ENCODE data around the gene ADCY10. TPM values are rescaled to one million over a fixed set of nuclear protein-coding genes. Genes with fewer than 3 reads are reported as not detected.

The ADCY10 gene
- total RNA-seq, 1 experiment from 2014 or later = 0.46 TPM

DNA sequence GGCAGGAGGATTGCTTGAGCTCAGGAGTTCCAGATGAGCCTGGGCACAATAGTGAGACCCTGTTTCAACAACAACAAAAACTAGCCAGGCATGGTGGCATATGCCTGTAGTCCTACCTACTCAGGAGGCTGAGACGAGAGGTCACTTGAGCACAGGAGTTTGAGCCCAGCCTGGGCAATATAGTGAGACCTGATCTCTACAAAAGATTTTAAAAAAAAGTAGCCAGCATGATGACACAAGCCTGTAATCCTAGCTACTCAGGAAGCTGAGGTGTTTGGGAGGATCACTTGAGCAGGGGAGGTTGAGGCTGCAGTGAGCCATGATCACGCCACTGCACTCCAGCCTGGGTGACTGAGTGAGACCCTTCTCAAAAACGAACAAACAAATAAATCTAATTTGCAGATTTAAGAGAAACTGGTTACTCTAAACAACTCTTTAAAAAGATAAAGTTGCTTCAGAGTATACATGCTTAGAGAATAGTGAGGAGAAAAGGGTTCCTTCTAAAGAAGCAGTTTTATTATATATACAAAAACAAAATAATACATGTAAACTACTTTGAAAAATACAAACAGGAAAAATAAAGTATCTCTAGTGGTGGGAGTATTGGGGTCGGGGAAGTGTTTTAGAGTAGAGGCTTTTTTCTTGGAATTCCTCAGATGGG lies 88.4 kb downstream of the ADCY10 start:
- CTCF ChIA-PET = interaction anchor here (0.6 kb wide), 1 partner anchor 337 kb away, joined by 3 read pairs; no protein-coding TSS in a partner anchor
- DNase-seq = no peak
- H3K4me3 ChIP-seq = no peak overlapping the region
- no peaks in the 10 kb centered on the region; the same call in 1 of the 2 replicates for H3K9me2 ChIP-seq (ENCODE audit: insufficient read depth)
- POLR2A ChIA-PET (ENCODE audit: unreplicated experiment) = interaction anchor here (0.7 kb wide), 1 partner anchor 225 kb away, joined by 6 read pairs; no protein-coding TSS in a partner anchor
- H3K27me3 ChIP-seq (ENCODE audit: insufficient read depth, low read depth) = no peaks in the 10 kb centered on the region
- no peak overlapping the region for H3K27ac ChIP-seq
- no peak overlapping the region for H3K4me2 ChIP-seq
- TF ChIP-seq, protein P1, sequence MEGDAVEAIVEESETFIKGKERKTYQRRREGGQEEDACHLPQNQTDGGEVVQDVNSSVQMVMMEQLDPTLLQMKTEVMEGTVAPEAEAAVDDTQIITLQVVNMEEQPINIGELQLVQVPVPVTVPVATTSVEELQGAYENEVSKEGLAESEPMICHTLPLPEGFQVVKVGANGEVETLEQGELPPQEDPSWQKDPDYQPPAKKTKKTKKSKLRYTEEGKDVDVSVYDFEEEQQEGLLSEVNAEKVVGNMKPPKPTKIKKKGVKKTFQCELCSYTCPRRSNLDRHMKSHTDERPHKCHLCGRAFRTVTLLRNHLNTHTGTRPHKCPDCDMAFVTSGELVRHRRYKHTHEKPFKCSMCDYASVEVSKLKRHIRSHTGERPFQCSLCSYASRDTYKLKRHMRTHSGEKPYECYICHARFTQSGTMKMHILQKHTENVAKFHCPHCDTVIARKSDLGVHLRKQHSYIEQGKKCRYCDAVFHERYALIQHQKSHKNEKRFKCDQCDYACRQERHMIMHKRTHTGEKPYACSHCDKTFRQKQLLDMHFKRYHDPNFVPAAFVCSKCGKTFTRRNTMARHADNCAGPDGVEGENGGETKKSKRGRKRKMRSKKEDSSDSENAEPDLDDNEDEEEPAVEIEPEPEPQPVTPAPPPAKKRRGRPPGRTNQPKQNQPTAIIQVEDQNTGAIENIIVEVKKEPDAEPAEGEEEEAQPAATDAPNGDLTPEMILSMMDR (conservative IDR thresholded peaks at IDR 0.05) = no peak
- no peak for TF ChIP-seq EZH2 (IDR thresholded peaks at IDR 0.05; ENCODE audit: low read depth)
- no peak overlapping the region for H2AFZ ChIP-seq
- H4K20me1 ChIP-seq (ENCODE audit: insufficient read depth) = no peaks in the 10 kb centered on the region
- H3K4me1 ChIP-seq (replicated peaks; ENCODE audit: insufficient read depth) = peaks cover 29% of the 10 kb centered on the region
- 0 out of 2 replicates have a peak, but pooled peaks cover 2% of the 10 kb centered on the region for H3F3A ChIP-seq (ENCODE audit: insufficient read depth, low read depth)
- H3K36me3 ChIP-seq (ENCODE audit: low read depth) = no peaks in the 10 kb centered on the region
- H3K9me3 ChIP-seq (ENCODE audit: insufficient read depth, low read depth) = no peaks in the 10 kb centered on the region
- intact Hi-C loops (cut with micrococcal nuclease; ENCODE audit: unreplicated experiment) = no loop called here
- BruUV-seq (replicated peaks) = no TSS peak
- no peaks in the 10 kb centered on the region for H3K79me2 ChIP-seq (ENCODE audit: low read depth)

DNA sequence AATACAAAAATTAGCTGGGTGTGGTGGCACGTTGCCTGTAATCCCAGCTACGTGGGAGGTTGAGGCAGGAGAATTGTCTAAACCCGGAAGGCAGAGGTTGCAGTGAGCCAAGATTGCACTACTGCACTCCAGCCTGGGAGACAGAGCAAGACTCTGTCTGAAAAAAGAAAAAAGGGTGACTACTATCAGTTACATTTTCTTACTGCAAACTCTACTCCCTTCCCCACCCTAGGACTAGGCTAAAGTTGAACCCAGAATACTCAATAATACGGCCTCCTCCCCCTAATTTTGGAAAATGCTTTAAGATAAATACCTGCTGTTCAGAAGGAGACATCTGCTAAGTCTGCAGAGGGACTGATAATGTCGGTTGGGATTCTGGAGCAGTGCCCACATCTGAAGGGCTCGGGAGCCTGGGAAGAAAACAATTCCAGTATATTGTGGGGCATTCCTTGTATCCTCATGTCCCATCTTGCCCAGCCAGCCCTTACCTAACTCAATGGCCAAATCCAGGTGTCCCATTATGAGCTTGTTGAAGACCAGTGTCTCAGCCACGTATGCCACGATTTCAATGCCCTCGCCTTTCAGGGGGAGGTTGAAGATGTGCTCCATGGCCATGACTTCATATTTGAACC lies 89.7 kb downstream of the ADCY10 start:
- no peaks in the 10 kb centered on the region for H3K9me3 ChIP-seq (ENCODE audit: insufficient read depth, low read depth)
- H2AFZ ChIP-seq = no peak overlapping the region
- no peaks in the 10 kb centered on the region for H3K36me3 ChIP-seq (ENCODE audit: low read depth)
- H3K79me2 ChIP-seq (ENCODE audit: low read depth) = no peaks in the 10 kb centered on the region
- peaks cover 26% of the 10 kb centered on the region for H3K4me1 ChIP-seq (replicated peaks; ENCODE audit: insufficient read depth)
- no peak overlapping the region for H3K4me2 ChIP-seq
- H3K27ac ChIP-seq = no peak overlapping the region
- no peaks in the 10 kb centered on the region for H4K20me1 ChIP-seq (ENCODE audit: insufficient read depth)
- no peak overlapping the region for H3K4me3 ChIP-seq
- no peak for DNase-seq
- intact Hi-C loops (cut with micrococcal nuclease; ENCODE audit: unreplicated experiment) = no loop called here
- TF ChIP-seq, protein P1 (conservative IDR thresholded peaks at IDR 0.05) = no peak
- TF ChIP-seq EZH2 (IDR thresholded peaks at IDR 0.05; ENCODE audit: low read depth) = no peak
- CTCF ChIA-PET = no interaction called here
- no TSS peak for BruUV-seq (replicated peaks)
- POLR2A ChIA-PET (ENCODE audit: unreplicated experiment) = no interaction called here
- H3K9me2 ChIP-seq (ENCODE audit: insufficient read depth) = no peaks in the 10 kb centered on the region; the same call in 1 of the 2 replicates
- H3F3A ChIP-seq (ENCODE audit: insufficient read depth, low read depth) = peaks cover 11% of the 10 kb centered on the region; the same call in 1 of the 2 replicates
- H3K27me3 ChIP-seq (ENCODE audit: insufficient read depth, low read depth) = no peaks in the 10 kb centered on the region

DNA sequence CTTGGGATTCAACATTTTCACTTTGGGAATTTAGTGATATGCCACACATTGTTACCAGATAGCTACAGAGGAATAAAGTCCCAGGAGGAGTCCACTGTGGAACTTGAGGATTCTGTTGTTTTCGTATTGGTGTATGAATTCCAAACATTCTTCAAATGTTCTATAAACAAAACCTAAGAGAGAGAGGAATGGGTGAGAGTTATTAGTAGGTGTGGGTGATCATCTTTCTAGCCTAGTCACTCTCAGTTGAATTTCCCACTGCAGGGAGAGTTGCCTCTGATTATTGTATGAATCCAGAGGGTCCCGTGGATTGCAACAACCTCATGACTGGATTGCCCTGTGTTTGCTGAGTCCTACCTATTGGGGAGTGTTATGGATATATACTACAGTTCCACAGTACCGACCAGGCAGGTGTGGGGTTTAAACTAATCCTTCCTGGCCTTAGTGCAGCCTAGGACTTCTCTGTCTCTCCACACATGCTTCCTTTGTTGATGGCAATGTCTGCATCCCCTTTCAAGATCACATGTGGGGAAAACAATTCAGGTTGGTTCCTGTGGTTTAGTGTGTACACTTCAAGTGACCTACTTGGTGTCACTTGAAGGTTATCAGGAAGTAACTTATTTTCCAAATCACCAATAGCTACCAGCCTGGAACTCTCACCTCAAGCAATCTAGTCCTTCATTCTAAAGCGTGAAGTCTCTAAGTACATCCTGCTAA lies 91.8 kb downstream of the ADCY10 start:
- H3K79me2 ChIP-seq (ENCODE audit: low read depth) = no peaks in the 10 kb centered on the region
- H3K4me1 ChIP-seq (replicated peaks; ENCODE audit: insufficient read depth) = peaks cover 27% of the 10 kb centered on the region
- H3K27ac ChIP-seq = peak overlapping the region; percentile 52
- DNase-seq = peak in 1 of 2 experiments; percentile 48
- H4K20me1 ChIP-seq (ENCODE audit: insufficient read depth) = no peaks in the 10 kb centered on the region
- H3K4me2 ChIP-seq = peak overlapping the region; percentile 34
- H3K36me3 ChIP-seq (ENCODE audit: low read depth) = no peaks in the 10 kb centered on the region
- peaks cover 11% of the 10 kb centered on the region; the same call in 1 of the 2 replicates for H3F3A ChIP-seq (ENCODE audit: insufficient read depth, low read depth)
- intact Hi-C loops (cut with micrococcal nuclease; ENCODE audit: unreplicated experiment) = loop anchor here (2.0 kb wide), 1 partner anchor 19 kb away; no protein-coding TSS in a partner anchor
- H3K27me3 ChIP-seq (ENCODE audit: insufficient read depth, low read depth) = no peaks in the 10 kb centered on the region
- no peak overlapping the region for H3K4me3 ChIP-seq
- no peaks in the 10 kb centered on the region for H3K9me3 ChIP-seq (ENCODE audit: insufficient read depth, low read depth)
- no peaks in the 10 kb centered on the region for H3K9me2 ChIP-seq (ENCODE audit: insufficient read depth)
- TF ChIP-seq EZH2 (IDR thresholded peaks at IDR 0.05; ENCODE audit: low read depth) = no peak
- TF ChIP-seq, protein P1 (conservative IDR thresholded peaks at IDR 0.05) = no peak
- ChIA-PET POLR2A (ENCODE audit: unreplicated experiment) (interaction anchor here (0.6 to 0.7 kb wide), 4 partner anchors 13 to 115 kb away, joined by 4 to 6 read pairs (median 4); no protein-coding TSS in a partner anchor), CTCF (no interaction called here)
- H2AFZ ChIP-seq = no peak overlapping the region
- no TSS peak for BruUV-seq (replicated peaks)
